OCI-LY3 (cell line): Measurements from ENCODE around the gene PORCN.

Experiments used
- CTCF ChIP-seq: fragments of 200-600, 300-600 bp; sonication (generic); IDR thresholded peaks from 2 replicates; pipeline ENCODE4 v1.5.1; 2014; ENCODE audit warnings: antibody characterized with exemption, low read length, low read depth
- EZH2phosphoT487 ChIP-seq: fragments of 200-600 bp; shearing (Covaris generic); IDR thresholded peaks from 2 replicates; pipeline ENCODE4 v1.6.1; 2018; ENCODE audit warnings: antibody characterized with exemption, mixed run types, low read depth

GRCh38 chrX:48478806-48479205 is 30.0 kb upstream of the PORCN start:
- TF ChIP-seq CTCF (no peak), EZH2phosphoT487 (no peak)
